Measurements from ENCODE around the gene KCNH1.
A peak's percentile ranks its signal among the peaks of the same experiment; 100 is the strongest.

The KCNH1 gene

DNA sequence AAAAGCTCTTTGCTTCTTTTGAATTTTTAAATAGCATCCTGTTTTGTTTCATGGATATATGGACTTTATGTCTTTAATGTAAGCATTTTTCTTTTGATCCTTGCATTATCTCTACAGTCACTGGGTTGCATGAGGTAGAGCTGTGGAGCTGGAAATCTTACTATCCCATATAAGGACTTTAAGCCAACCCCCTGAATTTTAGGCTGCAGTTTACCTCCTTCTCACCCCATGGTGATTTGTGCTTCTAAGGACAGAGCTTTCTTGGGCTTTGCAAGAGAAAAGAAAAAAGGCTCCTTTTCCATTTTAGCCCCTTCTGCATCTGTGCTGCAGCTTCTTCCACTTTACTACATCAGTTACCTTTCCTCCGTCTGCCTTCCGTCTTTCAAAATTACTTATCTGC, 431.4 kb downstream of the KCNH1 start:
- DNase-seq: no peak

DNA sequence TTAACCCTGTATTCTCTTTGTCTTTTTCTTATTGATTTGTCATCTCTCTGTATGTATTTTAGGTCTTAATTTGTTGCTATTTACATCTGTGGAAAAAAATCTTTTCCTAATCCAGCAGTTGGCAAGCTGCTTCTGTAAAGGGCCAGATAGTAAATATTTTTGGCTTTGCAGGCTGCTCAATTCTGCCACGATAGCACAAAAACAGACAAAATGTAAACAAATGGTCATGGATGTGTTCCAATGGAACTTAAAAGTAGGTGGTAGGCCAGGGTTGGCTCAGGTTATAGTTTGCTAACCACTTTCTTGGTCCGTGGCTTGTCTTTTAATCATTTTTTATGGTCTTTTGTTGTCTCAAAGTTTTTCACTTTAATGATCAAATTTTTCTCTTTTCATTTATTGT, 433.4 kb downstream of the KCNH1 start:
- no peak for DNase-seq

DNA sequence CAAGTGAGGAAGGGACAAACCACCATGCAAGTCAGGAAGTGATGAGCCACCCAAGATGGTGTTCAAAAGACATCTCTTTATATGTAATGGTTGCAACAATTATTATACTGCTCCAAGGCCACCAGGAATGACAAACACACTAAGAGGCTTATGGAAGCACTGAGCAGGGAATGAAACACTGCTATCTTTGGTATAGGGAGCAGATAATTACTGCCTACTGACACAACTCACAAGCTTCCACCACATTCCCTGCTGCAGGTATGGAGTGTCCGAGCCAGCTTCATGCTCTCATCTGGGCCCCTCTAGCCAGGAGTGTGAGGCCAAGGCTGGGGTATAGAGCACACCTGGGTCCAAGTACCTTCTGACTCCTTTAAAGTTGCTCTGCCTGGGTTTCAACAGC, 433.9 kb downstream of the KCNH1 start:
- no peak for DNase-seq

DNA sequence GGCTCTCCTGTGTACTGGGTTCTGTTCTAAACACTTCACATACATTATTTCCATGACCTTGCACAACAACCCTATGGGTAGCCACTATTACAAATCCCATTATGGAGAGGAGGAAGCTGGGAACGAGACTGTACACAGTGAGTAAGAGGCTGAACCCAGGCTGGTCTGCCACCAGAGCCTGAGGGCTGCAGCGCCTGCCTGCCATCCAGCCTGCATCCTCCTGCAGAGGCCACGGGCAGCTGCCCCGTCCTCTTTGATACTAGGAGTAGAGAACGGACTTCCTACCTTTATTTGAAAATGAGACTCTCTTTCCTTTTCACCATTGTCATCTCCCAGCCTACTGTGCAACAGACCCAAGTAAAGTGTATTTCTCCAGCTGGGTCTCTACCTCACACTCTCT, 435.3 kb downstream of the KCNH1 start:
- no peak for DNase-seq

DNA sequence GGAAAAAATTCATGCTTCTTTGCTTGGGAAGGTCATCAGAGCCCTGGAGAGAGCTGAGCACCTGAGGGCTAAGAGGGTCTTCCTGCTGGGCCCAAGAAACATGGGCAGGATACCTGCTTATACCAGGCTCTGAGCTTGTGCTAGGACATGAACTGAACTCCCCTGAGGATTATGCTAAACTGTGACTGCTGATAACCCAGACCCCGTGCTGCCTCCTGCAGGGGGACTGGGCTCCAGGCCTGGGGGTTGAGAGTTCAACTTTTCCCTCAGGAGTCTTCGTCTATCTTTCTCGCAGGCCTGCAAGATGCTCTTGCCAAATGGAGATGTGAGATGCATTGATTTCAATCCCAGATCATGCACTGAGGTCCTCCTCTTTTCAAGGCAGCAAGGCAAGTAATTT, 436.8 kb downstream of the KCNH1 start:
- no peak for DNase-seq

DNA sequence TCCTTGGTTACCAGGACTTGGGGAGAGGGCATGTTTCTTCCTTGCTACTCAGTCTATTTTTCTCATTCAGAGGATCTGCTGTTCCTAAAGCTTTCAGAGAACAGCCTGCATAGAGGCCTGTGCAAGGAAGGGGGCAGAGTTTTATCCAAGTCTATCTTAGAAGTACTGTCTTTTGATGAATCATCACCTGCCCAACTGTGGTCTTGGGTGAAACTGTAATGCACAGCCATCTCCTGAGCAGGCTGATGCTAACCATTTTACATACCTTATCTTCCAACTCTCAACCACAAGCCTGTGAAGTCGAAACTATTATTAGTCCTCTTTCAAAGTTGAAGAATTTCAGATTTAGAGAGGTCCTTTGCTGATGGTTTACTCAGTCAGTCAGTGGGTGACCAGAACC, 437.2 kb downstream of the KCNH1 start:
- peak; percentile 69 for DNase-seq

DNA sequence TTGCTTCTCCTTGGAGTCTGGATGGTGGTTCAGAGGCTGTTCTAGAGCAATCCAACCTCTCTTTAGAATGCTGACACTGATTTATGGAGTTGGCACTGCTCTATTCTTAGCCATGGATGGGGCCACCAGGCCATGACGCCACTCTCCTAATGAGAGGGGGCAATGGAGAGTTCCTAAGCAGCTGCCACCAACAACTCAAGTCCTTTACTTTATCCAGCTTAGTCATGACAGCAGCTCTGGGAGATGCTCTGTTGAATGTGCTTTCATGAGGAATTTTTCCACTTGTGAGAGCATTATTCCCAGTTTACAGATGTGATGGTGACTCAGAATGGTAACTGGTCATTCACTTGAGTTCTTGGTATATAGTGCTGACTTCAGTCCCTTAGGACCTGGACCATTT, 438.9 kb downstream of the KCNH1 start:
- DNase-seq: peak; percentile 30

DNA sequence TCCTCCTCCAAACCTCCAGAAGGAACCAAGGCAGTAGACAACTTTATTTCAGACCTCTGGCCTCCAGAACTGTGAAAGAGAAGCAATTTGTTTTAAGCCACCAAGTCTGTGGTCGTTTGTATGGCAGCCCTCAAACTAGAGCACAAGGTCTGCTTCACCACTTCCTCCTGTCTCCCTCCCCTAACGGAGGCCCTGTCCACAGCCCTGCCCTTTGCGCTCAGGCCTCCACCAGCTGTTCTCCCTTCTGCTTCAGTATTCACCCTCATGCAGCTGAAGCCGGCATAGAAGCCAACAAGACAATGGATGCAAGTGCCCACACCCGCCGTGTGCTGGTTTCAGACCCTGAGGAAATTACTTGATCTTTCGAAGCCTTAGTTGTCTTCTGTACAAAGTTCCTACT, 441.2 kb downstream of the KCNH1 start:
- DNase-seq: no peak

DNA sequence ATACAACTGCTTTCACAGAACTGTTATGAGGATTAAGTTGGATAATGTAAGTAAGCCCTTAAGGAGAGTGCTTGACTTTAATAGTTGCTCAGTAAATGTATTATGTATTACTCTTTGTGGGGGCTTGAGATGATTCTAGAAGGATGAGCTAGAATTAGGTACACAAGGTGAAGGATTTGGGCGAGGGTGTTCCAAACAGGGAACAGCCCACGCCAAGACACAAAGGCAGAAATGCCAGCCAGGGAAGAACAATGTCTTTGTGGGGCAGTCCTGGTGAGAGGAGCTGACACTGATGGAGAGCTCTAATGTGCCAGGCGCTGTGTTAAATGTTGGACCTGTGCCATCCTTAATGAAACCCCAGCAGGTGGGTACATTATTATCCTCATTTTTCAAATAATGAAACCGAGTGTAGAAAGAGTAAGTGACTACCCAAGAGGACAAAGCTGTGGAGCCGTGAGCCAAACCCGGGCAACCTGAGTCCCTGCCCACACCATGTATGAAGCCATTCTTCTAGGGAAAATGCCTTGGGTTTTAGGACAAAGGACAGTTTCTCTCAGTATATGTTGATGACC, 442.8 kb downstream of the KCNH1 start:
- DNase-seq: no peak

DNA sequence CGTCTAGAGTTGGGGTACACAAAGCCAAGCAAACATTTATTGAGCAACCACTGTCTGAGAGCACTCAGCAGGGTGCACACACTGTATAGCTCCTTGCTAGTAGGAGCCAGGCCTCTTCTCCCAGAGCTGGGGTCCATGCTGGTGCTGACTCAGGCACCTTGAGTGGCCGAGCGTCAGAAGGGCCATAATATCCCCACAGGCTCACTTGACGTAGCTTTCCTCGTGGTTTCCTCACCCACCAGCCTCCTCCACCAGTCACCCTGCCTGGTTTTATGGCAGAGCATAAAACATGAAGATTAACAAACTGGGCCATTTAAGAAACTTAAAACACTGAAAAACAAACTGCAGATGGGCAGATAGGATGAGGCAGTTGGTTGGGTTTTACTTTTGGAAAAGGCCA, 443.7 kb downstream of the KCNH1 start:
- DNase-seq: no peak

DNA sequence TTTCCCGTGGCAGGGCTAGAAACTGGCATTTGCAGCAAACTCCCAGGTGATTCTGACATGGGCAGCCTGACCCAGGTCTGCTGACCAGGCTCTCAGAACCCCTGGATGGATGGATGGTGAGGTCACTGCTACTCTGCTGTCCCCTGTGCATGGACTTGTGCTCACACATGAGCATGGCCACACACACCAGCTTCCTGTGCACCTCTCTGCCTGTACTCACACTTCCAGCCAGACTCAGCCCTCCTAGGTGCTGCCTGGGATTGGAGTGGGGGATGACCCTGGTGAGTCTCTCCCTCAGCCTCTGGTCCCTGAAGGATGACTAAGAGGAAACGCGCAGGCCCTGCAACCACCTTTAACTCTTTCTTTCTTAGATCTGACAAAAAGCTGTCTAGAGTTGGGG, 444.1 kb downstream of the KCNH1 start:
- peak; percentile 18 for DNase-seq

DNA sequence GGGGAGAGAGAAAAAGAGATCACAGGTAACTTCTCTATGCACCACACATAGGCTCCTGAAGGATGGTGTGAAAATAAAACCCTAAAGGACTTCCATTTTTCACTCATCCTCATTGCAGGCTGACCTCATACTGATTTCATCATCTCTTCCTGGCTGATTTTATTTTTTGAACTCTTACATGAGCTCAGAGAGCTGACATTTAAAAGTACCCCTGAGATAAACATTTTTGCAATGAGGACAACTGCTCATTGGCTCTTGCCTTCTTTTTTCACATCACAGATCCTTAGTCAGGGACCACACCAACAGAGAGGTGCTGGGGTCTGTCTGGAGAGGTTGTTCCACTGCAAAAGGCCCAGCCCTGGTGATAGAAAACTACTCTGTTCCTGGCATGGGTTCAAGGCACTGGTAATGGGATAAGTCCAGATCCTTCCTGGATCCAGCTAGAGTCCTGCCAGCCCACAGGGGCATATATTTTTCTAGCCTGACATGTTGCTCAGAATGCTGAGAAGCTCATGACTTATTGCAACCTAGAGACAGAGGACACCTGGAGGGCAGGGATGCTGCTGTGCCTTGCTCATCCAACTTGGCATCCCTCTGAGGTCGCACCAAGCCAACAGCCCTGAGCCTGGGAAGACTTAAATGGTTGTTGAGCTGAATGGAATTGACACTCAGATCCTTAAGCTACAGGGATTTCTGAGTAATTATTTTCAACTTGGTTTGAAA, 445.3 kb downstream of the KCNH1 start:
- DNase-seq: peak; percentile 53

DNA sequence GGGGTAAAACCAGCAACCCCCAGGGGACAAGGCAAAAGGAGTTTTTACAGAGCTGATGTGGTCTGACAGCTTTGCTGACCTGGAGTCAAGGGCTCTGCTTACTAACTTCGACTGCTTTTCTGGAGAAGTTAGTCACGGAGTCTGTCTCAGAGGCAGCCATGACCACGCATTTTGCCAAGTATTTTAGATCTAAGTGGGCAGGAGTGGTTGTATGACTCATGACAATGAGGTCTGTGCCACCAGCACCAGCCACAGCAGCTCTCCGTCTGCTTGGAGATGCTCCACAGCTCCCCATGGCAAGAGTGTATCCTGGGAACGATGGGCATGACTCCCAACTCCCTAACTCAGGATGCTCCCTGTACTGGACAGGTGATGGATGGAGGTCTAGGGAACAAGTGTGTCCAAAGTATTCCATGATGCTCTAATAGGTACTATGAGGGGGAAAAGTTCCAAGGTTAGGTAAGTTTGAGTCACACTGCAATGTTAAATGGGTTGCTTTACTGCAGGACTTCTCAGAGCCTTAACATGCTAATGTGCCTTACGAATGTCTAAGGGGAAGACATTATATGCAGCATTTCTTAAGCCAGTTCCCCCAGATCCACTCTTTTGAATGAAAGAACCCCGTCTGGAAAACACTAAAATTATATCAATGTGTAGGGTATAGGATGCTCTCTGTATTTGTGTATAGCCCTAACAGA, 446.2 kb downstream of the KCNH1 start:
- peak; percentile 21 for DNase-seq

DNA sequence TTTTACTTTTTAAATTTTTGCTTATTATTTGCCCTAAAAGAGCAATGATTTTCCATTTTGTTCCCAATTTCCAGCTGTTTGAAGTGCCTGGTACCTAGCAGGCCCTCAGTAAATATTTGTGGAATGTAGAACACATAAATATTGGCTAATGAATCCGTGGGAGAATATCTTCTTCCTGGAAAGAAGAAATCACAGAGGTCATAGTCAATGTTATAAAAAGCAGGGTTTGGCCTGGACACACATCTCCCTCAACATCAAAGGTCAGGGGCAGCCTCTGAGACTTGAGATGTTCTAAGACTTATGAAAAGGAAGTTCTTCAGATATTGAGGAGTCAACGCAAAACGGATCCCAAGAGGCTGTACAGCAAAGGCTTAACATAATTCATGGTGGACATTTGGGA, 447.1 kb downstream of the KCNH1 start:
- no peak for DNase-seq

DNA sequence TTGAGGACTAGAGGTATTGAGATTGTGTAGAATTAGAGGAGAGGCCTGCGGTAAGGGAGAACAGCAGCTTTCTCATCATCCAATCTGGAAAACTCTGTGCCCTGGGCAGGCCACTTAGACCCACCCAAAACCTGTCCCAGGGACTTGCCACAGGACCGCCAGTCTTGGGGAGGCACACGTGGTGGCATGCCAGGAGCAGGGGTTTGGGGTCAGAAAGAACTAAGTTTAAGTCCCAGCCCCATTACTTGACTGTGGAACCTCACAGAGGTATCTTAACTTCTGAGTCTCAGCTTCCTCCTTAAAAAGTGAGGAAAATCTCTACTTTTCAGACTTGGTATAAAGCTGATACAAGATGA, 448.7 kb downstream of the KCNH1 start:
- DNase-seq: no peak

DNA sequence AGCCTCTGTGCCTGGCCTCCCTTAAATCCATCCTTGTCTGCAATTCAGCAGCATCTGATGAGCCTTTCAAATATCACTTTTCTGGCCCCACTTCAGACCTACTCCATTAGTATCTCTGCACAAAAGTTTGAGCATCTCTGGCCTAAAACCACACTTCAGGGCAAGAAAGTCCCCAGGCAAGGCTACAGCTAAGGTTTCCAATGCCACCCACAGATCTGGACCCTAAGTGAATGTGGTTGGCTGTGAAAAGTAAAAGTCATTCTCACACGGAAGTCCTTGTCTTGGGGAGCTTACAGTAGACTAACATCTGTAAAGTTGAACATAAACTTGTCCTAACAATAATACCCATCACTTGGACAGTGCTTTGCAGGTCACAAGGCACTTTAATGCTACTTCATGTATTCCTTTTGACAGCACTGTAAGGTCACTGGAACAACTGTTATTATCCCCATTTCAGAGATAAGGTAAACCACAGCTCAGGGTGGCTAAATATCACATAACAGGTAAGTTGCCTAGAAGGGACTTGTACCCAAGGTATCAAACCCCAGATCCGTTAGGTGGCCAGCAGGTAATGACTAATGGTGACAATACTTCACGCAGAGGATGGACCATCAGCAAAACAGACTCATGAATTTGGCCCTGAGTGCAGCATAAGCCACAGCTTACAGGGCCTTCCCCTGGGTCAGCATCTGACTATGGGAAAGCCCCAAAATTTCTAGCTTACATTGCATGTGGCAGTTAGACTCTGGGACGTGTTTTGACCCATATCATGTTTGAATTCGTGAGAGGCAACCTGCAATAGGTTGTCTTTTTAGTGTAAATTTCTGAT, 449.3 kb downstream of the KCNH1 start:
- DNase-seq: no peak

DNA sequence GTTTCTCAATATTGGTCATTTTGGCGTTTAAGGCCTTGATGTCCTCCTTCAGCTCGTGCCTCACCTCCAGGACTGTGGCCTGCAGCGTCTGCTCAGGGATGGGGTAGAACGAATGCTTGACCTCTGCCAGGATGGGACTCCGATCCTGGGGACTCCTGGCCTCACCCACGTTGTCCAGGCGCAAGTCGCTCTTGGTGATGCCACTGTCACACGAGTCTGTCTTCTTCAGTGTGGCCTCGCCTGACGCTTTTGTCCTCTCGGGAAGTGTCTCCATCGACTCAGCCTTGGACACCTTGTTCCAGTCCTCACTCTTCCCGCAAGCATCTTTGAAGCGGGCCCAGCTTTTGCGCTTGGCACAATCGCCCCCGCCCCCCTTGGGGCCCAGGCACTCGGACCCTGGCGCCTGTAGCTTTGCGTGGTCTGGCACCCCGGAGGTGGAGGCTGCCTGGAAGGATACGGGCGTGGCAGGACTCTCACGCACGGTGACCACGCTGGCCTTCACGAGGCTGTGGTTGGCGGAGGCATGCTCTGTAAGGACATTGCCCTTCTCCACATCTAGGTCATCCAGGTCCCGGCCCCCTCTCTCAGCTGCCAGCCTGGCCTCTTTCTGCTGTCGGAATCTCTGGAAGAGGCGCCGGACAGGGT, 450.4 kb downstream of the KCNH1 start:
- DNase-seq: no peak

DNA sequence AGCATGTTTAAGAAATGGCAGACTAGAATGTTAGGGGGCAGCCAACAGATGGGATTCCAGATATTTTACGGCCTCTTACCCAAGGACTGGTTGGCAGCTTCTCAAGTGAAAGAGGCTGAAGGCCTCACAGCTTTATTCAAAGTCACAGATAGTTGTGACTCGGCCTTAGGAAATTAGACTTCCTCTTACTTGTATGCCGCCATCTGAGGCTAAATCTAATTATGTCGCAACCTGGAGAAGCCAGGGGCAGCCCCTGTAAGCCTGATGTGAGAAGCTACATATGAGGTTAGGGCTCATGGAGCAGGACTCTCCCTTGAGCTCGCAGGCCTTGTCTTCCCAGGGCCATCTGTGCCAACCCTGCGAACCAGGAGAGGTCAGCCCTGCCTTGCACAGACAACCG, 452.8 kb downstream of the KCNH1 start:
- DNase-seq: peak; percentile 61

DNA sequence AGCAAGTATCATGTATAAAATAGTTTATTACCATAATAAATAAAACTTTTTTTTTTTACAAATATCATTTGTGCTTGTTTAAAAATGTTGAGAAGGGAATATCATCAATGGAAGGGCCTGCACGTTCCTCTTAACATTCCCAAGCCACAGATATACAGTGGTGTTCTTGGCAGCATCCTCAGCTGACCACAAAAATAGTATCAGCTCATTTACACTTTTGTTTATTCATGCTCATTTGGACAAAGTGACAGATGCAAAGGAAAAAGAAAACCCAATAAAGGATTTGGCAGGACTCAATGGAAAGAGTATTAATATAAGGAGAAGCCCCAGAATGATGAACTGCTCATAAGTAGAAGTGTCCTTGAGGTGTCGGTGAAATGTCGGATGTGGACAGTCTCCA, 455.6 kb downstream of the KCNH1 start:
- no peak for DNase-seq

DNA sequence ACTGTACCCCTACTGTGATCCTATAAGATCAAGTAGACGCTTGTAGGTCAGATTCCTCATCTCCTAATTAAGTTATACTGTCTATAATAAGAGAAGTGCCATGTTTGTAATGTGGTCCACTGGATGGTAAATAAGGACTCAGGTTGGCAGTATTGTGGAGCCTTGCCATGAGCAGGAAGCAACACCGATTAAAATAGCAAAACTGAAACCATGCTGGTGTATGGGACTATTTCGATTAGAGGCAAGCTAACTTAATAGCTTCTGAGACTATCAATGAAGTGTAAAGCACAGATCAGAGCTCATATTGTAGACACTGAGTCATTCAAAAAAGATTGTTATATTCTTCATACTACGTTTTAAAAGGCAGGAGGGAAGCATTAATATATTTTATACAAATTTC, 456.4 kb downstream of the KCNH1 start:
- no peak for DNase-seq

DNA sequence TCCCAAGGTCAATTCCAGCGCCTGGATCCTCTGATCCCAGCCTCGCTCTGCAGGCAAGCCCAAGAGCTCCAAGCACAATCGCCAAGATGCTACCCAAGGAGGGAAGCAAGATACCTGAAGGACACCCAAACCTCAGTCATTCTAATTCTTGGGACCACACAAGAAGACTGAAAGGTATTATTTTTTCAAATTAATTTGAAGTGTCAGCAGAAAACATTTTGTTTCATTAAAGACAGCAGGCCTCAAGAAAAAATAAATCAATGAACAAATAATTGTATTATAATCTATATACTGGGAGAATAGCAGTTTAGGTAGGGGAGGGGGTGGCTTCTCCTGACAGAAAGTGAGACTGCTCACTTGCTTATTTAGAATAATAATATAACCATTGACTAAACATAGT, 457.4 kb downstream of the KCNH1 start:
- DNase-seq: no peak

DNA sequence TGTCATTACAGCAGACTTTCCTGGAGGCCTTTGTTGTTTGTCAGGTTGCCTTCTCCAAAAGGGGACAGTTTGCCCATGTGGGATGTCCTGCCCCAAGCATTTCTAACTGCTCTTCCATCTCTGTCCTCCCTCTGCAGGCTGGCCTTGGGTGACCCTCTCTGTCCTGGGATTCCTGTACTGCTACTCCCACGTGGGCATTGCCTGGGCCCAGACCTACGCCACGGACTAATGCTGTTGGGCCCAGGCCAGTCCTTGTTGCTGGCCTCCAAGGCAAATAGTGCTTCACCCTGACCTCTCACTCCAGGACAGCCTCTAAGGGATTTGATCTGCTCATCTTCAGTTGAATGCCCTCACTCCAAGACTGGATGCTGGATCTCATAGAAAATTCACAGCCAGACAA, 459.8 kb downstream of the KCNH1 start:
- DNase-seq: no peak

DNA sequence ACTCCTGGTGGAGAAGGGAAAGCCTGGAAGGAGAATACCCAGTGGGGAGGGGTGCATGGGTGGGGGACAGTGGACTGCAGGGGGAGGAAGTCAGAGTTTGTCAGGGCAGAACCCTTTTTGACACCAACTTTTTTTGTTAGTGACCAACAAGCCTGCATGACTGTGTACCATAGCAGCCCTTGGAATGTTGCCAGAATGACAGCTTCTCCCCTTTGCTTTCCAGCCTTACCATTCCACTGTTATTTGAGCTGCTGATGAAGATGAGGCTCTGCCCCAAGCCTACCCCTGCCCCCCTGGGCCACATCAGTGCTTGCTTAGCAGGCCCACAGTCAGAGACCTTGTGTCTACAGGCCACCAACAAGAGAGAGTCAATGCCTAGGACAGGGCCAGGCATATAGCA, 464.0 kb downstream of the KCNH1 start:
- DNase-seq: no peak

All from fibroblast of upper back skin (primary cell).